GM12875 (cell line): ENCODE results near the gene ZBTB8A.

Experiments used
- H3K4me3 ChIP-seq: one replicate; pipeline ENCODE4 v1.5.1; 2011; ENCODE audit warnings: low read depth, low read length, control low read depth
- TF ChIP-seq, protein P1 (sequence below): IDR thresholded peaks from 2 replicates; pipeline ENCODE4 v1.5.1; 2011; ENCODE audit warnings: low read depth, mild to moderate bottlenecking, control low read depth, inconsistent platforms, low read length, moderate library complexity, borderline replicate concordance; ENCODE audit not compliant: insufficient read depth

The ZBTB8A gene

DNA sequence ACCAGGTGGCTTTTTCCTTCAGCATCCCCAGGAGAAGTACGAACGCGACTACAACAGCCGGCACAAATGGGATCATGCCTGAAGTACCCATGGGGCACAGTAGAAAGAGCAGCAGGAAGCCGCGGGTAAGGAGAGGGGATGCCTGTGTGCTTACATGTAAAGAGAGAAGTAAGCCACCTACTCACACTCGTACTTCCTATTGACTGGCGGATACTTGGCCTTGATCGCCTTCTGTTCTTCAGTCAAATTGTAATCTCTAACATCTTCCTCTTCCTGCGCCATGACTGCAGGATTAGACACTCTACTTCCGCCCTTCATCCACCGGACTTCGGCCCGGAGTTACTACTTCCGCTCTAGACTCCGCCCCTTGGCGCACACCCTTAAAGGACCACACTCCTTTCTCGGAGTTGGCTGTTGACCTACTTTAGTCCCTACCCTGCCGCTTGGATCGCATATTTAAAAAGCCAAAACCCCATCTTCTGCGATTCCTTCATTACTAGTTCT lies 111.1 kb downstream of the ZBTB8A start, which contains the start of gene ZBTB8OS:
Gene ZBTB8OS (minus strand): TSS at position 303 of the 504 bp plus-strand sequence. CDS start 21 bp downstream, at position 282.
- H3K4me3 ChIP-seq = peak within 1 kb of the TSS; percentile 80
- TF ChIP-seq, protein P1, sequence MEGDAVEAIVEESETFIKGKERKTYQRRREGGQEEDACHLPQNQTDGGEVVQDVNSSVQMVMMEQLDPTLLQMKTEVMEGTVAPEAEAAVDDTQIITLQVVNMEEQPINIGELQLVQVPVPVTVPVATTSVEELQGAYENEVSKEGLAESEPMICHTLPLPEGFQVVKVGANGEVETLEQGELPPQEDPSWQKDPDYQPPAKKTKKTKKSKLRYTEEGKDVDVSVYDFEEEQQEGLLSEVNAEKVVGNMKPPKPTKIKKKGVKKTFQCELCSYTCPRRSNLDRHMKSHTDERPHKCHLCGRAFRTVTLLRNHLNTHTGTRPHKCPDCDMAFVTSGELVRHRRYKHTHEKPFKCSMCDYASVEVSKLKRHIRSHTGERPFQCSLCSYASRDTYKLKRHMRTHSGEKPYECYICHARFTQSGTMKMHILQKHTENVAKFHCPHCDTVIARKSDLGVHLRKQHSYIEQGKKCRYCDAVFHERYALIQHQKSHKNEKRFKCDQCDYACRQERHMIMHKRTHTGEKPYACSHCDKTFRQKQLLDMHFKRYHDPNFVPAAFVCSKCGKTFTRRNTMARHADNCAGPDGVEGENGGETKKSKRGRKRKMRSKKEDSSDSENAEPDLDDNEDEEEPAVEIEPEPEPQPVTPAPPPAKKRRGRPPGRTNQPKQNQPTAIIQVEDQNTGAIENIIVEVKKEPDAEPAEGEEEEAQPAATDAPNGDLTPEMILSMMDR = no peak

DNA sequence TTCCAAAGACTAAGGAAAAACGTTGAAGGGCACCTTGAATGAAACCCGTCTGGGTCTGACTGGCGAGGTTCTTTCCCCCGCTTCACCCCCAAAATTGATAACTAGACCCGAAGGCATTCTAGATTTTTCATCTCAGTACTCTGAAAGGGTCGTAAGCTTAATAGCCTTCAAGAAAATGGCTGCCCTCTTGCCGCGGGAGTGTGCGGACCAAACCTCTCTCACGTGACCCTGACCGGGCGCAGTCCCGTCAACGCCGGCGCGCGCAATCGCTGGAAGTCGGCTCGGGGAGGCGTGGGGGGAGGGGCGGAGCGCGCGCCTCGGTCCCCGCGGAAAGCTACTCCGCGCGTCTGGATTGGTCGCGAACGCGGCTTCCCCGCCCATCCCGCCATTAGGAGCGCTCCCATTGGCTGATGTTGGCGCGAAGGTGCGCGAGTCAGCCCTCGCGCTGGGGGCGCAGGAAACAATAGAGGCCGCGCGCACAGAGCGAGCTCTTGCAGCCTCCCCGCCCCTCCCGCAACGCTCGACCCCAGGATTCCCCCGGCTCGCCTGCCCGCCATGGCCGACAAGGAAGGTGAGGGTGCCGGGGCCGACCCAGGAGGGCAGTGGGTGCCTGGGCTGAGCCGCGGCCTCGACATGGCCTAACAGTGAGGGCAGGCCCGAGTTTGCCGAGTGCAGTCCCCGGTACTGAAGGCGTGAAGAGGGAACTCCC lies 111.7 kb downstream of the ZBTB8A start, which contains the start of gene RBBP4:
Gene RBBP4 (plus strand): TSS at position 457 of the 709 bp plus-strand sequence. CDS start 99 bp downstream, at position 556.
- TF ChIP-seq, protein P1 = no peak
- peak within 1 kb of the TSS; percentile 80 for H3K4me3 ChIP-seq

DNA sequence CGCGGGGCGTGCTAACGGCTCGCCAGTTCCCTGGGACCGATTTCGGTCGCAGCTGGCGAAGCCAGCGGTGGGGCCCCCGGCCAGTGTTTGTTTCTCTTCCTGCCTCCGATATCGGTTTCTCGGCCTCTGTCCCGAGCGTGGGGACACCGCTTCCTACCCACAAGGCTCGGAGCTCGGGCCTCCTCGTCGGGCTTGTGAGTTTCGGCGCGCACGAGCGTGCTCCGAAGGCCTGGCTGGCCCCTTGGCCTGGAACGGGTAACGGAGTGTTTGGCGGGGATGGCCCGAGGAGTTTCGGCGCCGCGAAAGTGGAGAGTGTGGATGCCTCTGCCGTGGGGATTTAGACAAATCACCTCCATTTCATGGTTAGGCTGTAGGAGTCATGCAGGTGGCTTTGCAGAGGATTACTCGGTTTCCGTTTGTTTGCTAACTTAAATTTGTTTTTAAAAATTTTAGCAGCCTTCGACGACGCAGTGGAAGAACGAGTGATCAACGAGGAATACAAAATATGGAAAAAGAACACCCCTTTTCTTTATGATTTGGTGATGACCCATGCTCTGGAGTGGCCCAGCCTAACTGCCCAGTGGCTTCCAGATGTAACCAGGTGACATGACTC lies 112.3 kb downstream of the ZBTB8A start:
- H3K4me3 ChIP-seq = peak overlapping the region; percentile 69
- TF ChIP-seq, protein P1 = no peak

DNA sequence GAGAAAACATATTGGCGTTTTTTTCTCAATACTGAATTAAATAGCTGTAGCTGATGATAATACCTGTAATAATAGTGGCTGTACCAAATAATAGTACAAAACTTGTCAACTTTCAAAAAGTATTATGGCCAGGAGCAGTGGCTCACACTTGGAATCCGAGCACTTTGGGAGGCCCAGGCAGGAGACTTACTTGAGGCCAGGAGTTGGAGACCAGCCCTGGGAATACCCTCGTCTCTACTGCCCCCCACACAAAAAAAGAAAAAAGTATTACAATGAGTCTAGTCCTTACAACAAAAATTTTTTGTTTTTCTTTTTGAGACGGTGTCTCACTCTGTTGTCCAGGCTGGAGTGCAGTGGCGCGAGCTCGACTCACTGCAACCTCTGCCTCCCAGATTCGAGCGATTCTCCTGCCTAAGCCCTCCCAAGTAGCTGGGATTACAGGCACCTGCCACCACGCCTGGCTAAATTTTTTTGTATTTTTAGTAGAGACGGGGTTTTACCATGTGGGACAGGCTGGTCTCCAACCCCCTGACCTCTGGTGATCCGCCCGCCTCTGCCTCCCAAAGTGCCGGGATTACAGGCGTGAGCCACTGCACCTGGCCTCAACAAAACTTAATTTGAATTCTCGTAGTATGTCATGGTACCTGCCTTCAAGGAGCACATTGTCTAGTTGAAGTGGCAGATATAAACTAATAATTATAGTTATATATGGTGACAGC lies 113.2 kb downstream of the ZBTB8A start:
- TF ChIP-seq, protein P1 = no peak
- H3K4me3 ChIP-seq = no peak overlapping the region
